Neutrophil (primary cell): ENCODE data around the gene UTY.
A peak's percentile ranks its signal among the peaks of the same experiment; 100 is the strongest.

Experiments used
- H3K27ac ChIP-seq: fragments of 200-600 bp; sonication (generic); 2 replicates; pipeline ENCODE4 v1.5.1; 2016; ENCODE audit warnings: mild to moderate bottlenecking, moderate library complexity
- H3K27me3 ChIP-seq: fragments of 200-600 bp; sonication (generic); 2 replicates; pipeline ENCODE4 v1.6.0; 2016; ENCODE audit warnings: mild to moderate bottlenecking
- H3K36me3 ChIP-seq: fragments of 200-600 bp; sonication (generic); 2 replicates; pipeline ENCODE4 v1.5.1; 2017
- H3K4me1 ChIP-seq, 2 experiments: fragments of 200-600 bp in 1 of 2; sonication (generic) in 1 of 2; 1 replicate in 1 of 2; 2 replicates in 1 of 2; pipeline versions ENCODE4 v1.5.1 to v1.6.1; 2013 to 2016; ENCODE audit warnings: low read depth in 1 of 2, low read length in 1 of 2, mild to moderate bottlenecking in 1 of 2, moderate library complexity in 1 of 2; ENCODE audit not compliant: control insufficient read depth in 1 of 2, insufficient read depth in 1 of 2
- H3K4me3 ChIP-seq, 2 experiments: fragments of 200-600 bp in 1 of 2; sonication (generic) in 1 of 2; 1 replicate in 1 of 2; 2 replicates in 1 of 2; pipeline ENCODE4 v1.5.1; 2013 to 2016; ENCODE audit warnings: low read depth in 1 of 2, low read length in 1 of 2, mild to moderate bottlenecking in 1 of 2, moderate library complexity in 1 of 2
- H3K9me3 ChIP-seq: fragments of 200-600 bp; sonication (generic); 2 replicates; pipeline ENCODE4 v1.5.1; 2016
- TF ChIP-seq, protein P1 (sequence below): fragments of 200-600 bp; sonication (generic); IDR thresholded peaks from 2 replicates; pipeline ENCODE4 v1.5.1; 2016; ENCODE audit warnings: antibody characterized with exemption

Gene UTY

DNA sequence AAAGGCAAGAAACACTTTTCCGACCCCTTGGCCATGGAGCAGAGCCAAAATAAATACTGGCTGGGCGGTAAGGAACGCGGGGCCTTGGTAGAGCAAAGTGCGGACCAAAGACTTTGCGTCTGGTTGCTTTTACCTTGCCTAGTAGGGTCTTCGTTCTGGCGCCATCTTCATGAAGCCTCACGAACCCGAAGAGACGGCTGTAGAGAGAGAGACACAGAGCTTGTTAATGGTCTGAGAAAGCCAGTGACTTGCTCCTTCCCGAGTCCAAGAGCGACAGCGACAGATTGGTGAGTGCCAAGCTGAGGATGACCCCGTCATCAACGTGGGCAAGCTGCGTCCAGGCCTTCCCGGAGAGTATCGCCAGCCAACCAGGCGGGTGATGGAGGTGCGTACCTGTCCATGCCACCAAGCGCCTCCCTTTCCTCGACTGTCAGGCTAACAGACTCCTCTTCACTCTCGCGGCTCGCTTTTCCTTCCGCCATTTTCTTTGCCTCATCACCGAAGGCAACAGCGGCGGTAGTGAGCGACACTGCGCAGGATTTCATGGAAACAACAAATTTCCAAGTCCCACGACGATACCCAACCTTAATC is 617 bp downstream of the UTY start:
- Histone ChIP-seq H3K27me3 (no peaks in the 10 kb centered on the region), H3K27ac (peak overlapping the region; percentile 93), H3K36me3 (peaks cover 4% of the 10 kb centered on the region), H3K4me1 (peaks cover 0 to 13% of the 10 kb centered on the region in 2 experiments), H3K4me3 (peak overlapping the region; percentile 64 to 73), H3K9me3 (no peaks in the 10 kb centered on the region)
- TF ChIP-seq, protein P1, sequence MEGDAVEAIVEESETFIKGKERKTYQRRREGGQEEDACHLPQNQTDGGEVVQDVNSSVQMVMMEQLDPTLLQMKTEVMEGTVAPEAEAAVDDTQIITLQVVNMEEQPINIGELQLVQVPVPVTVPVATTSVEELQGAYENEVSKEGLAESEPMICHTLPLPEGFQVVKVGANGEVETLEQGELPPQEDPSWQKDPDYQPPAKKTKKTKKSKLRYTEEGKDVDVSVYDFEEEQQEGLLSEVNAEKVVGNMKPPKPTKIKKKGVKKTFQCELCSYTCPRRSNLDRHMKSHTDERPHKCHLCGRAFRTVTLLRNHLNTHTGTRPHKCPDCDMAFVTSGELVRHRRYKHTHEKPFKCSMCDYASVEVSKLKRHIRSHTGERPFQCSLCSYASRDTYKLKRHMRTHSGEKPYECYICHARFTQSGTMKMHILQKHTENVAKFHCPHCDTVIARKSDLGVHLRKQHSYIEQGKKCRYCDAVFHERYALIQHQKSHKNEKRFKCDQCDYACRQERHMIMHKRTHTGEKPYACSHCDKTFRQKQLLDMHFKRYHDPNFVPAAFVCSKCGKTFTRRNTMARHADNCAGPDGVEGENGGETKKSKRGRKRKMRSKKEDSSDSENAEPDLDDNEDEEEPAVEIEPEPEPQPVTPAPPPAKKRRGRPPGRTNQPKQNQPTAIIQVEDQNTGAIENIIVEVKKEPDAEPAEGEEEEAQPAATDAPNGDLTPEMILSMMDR, result no peak

DNA sequence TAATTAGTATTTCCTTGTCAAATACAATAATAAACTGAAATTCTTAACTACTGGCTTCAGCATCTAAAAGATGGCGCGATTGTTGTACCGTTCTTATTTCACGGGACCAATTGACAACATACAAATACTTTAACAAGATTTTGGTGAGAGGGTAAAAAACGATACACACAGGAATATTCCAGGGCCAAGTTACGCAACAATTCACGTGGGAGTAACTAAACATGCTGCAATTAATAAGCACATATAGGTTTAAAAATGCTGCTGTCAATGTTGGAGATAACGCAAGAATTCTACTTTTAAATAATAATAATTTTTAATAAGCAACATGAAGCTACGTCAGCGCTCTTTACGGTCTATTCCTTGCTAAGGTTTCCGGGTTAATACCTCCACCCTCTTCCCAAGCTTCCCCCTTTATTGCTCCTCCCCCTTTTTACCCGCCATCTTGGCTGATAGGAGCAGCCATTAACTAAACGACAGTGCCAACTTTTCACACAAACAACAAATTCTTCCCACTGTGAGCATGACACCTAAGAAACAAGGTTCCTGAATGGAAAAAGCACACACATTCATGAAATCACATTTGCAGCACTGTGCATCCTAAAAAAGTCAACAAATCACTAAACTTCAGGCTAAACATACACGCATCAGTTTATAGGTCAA is 1.6 kb downstream of the UTY start:
- peak overlapping the region; percentile 93 for H3K27ac ChIP-seq
- no peaks in the 10 kb centered on the region for H3K27me3 ChIP-seq
- TF ChIP-seq, protein P1, result no peak
- no peaks in the 10 kb centered on the region for H3K9me3 ChIP-seq
- peak overlapping the region; percentile 64 to 73 for H3K4me3 ChIP-seq
- peaks cover 4% of the 10 kb centered on the region for H3K36me3 ChIP-seq
- peaks cover 0 to 13% of the 10 kb centered on the region in 2 experiments for H3K4me1 ChIP-seq

DNA sequence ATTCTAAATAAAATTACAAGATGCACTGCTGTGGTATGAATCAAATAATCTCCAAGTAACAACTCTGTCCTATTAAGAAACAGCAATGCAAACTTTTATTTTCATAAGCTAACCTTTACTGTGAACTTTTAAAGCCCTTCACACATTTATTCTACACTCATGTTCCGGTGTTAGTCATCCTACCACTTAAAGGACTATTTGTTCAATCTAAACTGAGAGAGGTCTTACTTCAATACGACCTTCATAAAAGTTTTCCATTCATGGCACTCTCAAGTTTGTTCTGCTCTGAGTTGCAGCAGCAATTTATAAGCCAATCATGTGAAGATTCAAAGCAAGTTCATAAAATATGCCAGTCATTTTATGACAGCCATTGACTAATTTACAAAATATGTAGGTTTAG is 4.8 kb downstream of the UTY start:
- Histone ChIP-seq H3K27me3 (no peaks in the 10 kb centered on the region), H3K36me3 (peaks cover 8% of the 10 kb centered on the region), H3K27ac (no peak overlapping the region), H3K9me3 (no peaks in the 10 kb centered on the region), H3K4me1 (peaks cover 0 to 9% of the 10 kb centered on the region in 2 experiments), H3K4me3 (no peak overlapping the region)
- TF ChIP-seq, protein P1, result no peak

DNA sequence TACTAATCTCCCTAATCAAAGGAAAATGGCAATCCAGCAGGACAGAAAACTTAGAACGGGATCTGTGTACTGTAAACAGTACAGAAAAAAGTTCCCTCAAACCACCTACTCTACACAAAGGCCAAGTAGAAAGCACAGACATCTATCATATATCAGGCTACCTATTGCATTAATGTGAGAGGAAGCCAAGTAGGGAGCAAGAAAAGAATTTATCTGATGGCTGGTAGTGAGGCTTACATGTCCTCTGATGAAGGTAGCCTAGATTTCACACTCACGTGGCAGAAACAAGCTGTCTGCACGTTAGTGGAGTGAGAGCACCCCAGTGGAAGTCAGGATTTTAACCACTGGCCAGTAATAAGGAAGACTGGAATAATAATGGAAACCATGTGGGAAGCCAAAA is 28.3 kb downstream of the UTY start:
- H3K4me1 ChIP-seq, result no peaks in the 10 kb centered on the region
- H3K9me3 ChIP-seq, result no peaks in the 10 kb centered on the region
- H3K27me3 ChIP-seq, result no peaks in the 10 kb centered on the region
- no peak overlapping the region for H3K4me3 ChIP-seq
- no peaks in the 10 kb centered on the region for H3K36me3 ChIP-seq
- no peak overlapping the region for H3K27ac ChIP-seq
- TF ChIP-seq, protein P1, result no peak

DNA sequence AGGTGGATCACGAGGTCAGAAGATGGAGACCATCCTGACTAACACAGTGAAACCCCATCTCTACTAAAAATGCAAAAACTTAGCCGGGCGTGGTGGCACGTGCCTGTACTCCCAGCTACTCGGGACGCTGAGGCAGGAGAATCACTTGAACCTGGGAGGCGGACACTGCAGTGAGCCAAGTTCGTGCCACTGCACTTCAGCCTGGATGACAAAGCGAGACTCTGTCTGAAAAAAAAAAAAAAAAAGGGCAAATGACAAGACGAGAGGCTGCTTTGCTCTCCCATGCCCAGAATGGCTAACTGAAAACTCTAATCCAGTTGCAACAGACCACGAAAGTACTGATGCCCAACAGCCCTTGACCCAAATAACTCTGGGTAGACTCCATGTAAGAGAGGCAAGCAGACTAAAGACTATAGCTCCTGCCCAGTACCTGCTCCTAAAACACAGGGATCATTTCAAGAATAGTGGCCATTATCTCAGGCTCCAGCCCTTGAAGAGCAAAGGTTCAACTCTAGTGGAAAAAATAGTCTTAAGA is 29.2 kb downstream of the UTY start:
- TF ChIP-seq, protein P1, result no peak
- no peak overlapping the region for H3K4me3 ChIP-seq
- H3K27ac ChIP-seq, result no peak overlapping the region
- H3K36me3 ChIP-seq, result no peaks in the 10 kb centered on the region
- no peaks in the 10 kb centered on the region for H3K9me3 ChIP-seq
- H3K27me3 ChIP-seq, result no peaks in the 10 kb centered on the region
- no peaks in the 10 kb centered on the region for H3K4me1 ChIP-seq
